HepG2 (cell line): Measurements from ENCODE around the gene TIMM10. TPM values are rescaled to one million over a fixed set of nuclear protein-coding genes. Genes with fewer than 3 reads are reported as not detected.

Experiments
- DR1 ChIP-seq: sonication (generic); formaldehyde crosslinking; IDR thresholded peaks from 2 replicates; pipeline ENCODE4 v1.8.0; 2021; ENCODE audit warnings: mild to moderate bottlenecking, missing genetic modification reagents, inconsistent platforms
- TSC22D2 ChIP-seq: sonication (generic); formaldehyde crosslinking; IDR thresholded peaks from 2 replicates; pipeline ENCODE4 v1.5.1; 2020; ENCODE audit warnings: missing genetic modification reagents, mild to moderate bottlenecking, borderline replicate concordance
- ZNF260 ChIP-seq: sonication (generic); formaldehyde crosslinking; IDR thresholded peaks from 2 replicates; pipeline ENCODE4 v1.4.0; 2020; ENCODE audit warnings: missing genetic modification reagents, low read depth, mild to moderate bottlenecking, borderline replicate concordance
- ZNF510 ChIP-seq: sonication (generic); formaldehyde crosslinking; IDR thresholded peaks from 2 replicates; pipeline ENCODE4 v1.4.0; 2020; ENCODE audit warnings: low read depth, mild to moderate bottlenecking, missing genetic modification reagents
- ZNF737 ChIP-seq: sonication (generic); formaldehyde crosslinking; IDR thresholded peaks from 2 replicates; pipeline ENCODE4 v1.5.0; 2020; ENCODE audit warnings: missing genetic modification reagents, mild to moderate bottlenecking, borderline replicate concordance
- ZNF782 ChIP-seq: sonication (generic); formaldehyde crosslinking; IDR thresholded peaks from 2 replicates; pipeline ENCODE4 v1.4.0; 2020; ENCODE audit warnings: missing genetic modification reagents, mild to moderate bottlenecking, borderline replicate concordance
- polyA plus RNA-seq, 8 experiments: library from polyadenylated mRNA; depleted of rRNA in 3 of 8; stranded (reverse) in 7 of 8; unstranded in 1 of 8; fragments of >200 nt; fragmentation: Illumina TruSeq in 4 of 8; extraction: Trizol in 4 of 8; gene quantifications; 2 replicates each; pipeline versions ENCODE4 v1.2.1 to v1.2.3, GENCODE V29; 2011 to 2016; ENCODE audit warnings: low read depth in 4 of 8, missing spikeins in 1 of 8, mixed read lengths in 1 of 8; ENCODE audit not compliant: insufficient read depth in 1 of 8
- total RNA-seq, 5 experiments: library from RNA; depleted of rRNA; stranded (reverse); fragments of >200 nt; fragmentation: Illumina TruSeq; extraction: Trizol; gene quantifications; 2 replicates each; pipeline ENCODE4 v1.2.3, GENCODE V29; 2016; ENCODE audit warnings: low read depth in 1 of 5
- TF ChIP-seq, protein P1 (sequence below), 2 experiments: sonication (generic) in 1 of 2; formaldehyde crosslinking in 1 of 2; IDR thresholded peaks; 2 replicates each; pipeline versions ENCODE4 v1.4.0 to v1.6.1; 2016 to 2020; ENCODE audit warnings: borderline replicate concordance in 1 of 2, low read depth in 1 of 2, mild to moderate bottlenecking in 1 of 2, missing genetic modification reagents in 1 of 2
- TF ChIP-seq, protein P2 (sequence below): sonication (generic); formaldehyde crosslinking; IDR thresholded peaks from 2 replicates; pipeline ENCODE4 v1.4.0; 2020; ENCODE audit warnings: missing genetic modification reagents, mild to moderate bottlenecking, borderline replicate concordance
- TF ChIP-seq, protein P3 (sequence below): sonication (generic); formaldehyde crosslinking; IDR thresholded peaks from 2 replicates; pipeline ENCODE4 v1.4.0; 2020; ENCODE audit warnings: missing genetic modification reagents
- TF ChIP-seq, protein P4 (sequence below): conservative IDR thresholded peaks from 2 replicates; pipeline ENCODE4 v1.6.1; 2018; ENCODE audit warnings: missing genetic modification reagents
- TF ChIP-seq, protein P5 (sequence below): sonication (generic); formaldehyde crosslinking; IDR thresholded peaks from 2 replicates; pipeline ENCODE4 v1.4.0; 2020; ENCODE audit warnings: missing genetic modification reagents
- TF ChIP-seq, protein P6 (sequence below): sonication (generic); formaldehyde crosslinking; IDR thresholded peaks from 2 replicates; pipeline ENCODE4 v1.5.0; 2020; ENCODE audit warnings: mild to moderate bottlenecking, missing genetic modification reagents

The TIMM10 gene
- total and polyA plus RNA-seq, 2 of the 13 experiments (the other 11 are each of a cell fraction or from before 2014, with no cell fraction given): 67.8 to 82.2 TPM

DNA sequence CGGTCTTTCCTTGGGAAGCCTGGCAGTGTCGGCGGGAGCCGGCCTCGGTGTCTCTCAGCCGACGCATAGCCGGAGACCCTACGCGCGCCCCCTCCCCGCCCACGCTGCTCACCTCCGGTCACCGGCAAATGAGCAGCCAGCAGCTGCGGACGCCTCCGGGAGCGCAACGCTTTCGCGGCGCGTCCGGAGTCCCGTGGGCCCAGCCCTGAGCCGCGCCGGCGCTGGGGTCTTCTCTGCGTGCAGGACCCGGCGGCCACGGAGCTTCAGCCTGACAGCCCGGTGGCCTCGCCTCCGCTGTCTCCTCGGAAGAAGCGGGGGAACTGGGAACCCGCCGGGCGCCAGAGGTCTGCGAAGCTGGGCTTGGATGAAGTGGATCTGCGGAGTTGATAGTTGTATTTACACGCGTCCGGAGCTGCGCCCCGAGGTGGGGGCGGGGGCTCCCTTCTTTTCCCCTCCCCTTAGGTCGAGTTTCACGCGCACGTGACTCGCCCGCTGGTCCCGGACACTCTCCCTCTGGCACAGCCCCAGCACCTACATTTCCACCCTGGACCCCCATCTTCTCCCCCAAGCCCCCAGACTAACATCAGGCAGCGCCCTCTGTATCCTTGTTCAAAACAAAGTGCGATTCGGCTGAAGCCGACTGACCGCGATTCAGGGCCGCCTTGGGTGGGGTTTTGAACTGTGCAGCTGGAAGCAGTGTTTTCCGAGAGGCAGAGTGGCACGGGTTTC, 15.1 kb downstream of the TIMM10 start, which contains the start of gene SLC43A1 (continued):
- TF ChIP-seq, protein P1, sequence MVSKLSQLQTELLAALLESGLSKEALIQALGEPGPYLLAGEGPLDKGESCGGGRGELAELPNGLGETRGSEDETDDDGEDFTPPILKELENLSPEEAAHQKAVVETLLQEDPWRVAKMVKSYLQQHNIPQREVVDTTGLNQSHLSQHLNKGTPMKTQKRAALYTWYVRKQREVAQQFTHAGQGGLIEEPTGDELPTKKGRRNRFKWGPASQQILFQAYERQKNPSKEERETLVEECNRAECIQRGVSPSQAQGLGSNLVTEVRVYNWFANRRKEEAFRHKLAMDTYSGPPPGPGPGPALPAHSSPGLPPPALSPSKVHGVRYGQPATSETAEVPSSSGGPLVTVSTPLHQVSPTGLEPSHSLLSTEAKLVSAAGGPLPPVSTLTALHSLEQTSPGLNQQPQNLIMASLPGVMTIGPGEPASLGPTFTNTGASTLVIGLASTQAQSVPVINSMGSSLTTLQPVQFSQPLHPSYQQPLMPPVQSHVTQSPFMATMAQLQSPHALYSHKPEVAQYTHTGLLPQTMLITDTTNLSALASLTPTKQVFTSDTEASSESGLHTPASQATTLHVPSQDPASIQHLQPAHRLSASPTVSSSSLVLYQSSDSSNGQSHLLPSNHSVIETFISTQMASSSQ (IDR thresholded peaks at IDR 0.05; ENCODE audit: low read depth): no peak
- TF ChIP-seq, protein P1 (CRISPR knock-in tag; IDR thresholded peaks at IDR 0.05; ENCODE audit: borderline replicate concordance): peak; percentile 35; the same call in 1 of the 2 replicates
- TF ChIP-seq, protein P2, sequence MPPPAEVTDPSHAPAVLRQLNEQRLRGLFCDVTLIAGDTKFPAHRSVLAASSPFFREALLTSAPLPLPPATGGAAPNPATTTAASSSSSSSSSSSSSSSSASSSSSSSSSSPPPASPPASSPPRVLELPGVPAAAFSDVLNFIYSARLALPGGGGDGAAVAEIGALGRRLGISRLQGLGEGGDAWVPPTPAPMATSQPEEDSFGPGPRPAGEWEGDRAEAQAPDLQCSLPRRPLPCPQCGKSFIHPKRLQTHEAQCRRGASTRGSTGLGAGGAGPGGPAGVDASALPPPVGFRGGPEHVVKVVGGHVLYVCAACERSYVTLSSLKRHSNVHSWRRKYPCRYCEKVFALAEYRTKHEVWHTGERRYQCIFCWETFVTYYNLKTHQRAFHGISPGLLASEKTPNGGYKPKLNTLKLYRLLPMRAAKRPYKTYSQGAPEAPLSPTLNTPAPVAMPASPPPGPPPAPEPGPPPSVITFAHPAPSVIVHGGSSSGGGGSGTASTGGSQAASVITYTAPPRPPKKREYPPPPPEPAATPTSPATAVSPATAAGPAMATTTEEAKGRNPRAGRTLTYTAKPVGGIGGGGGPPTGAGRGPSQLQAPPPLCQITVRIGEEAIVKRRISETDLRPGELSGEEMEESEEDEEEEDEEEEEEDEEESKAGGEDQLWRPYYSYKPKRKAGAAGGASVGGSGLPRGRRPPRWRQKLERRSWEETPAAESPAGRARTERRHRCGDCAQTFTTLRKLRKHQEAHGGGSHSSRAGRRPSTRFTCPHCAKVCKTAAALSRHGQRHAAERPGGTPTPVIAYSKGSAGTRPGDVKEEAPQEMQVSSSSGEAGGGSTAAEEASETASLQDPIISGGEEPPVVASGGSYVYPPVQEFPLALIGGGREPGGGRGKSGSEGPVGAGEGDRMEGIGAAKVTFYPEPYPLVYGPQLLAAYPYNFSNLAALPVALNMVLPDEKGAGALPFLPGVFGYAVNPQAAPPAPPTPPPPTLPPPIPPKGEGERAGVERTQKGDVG: peak; percentile 10; the same call in 1 of the 2 replicates
- TF ChIP-seq ZNF782 (CRISPR knock-in tag): no peak
- TF ChIP-seq, protein P3, sequence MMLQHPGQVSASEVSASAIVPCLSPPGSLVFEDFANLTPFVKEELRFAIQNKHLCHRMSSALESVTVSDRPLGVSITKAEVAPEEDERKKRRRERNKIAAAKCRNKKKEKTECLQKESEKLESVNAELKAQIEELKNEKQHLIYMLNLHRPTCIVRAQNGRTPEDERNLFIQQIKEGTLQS (CRISPR knock-in tag): no peak
- TF ChIP-seq DR1 (CRISPR knock-in tag): no peak; the same call in 1 of the 2 replicates
- TF ChIP-seq, protein P4, sequence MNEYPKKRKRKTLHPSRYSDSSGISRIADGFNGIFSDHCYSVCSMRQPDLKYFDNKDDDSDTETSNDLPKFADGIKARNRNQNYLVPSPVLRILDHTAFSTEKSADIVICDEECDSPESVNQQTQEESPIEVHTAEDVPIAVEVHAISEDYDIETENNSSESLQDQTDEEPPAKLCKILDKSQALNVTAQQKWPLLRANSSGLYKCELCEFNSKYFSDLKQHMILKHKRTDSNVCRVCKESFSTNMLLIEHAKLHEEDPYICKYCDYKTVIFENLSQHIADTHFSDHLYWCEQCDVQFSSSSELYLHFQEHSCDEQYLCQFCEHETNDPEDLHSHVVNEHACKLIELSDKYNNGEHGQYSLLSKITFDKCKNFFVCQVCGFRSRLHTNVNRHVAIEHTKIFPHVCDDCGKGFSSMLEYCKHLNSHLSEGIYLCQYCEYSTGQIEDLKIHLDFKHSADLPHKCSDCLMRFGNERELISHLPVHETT (CRISPR knock-in tag): no peak
- TF ChIP-seq TSC22D2 (CRISPR knock-in tag): no peak
- no peak for TF ChIP-seq ZNF510 (CRISPR knock-in tag)
- TF ChIP-seq, protein P5, sequence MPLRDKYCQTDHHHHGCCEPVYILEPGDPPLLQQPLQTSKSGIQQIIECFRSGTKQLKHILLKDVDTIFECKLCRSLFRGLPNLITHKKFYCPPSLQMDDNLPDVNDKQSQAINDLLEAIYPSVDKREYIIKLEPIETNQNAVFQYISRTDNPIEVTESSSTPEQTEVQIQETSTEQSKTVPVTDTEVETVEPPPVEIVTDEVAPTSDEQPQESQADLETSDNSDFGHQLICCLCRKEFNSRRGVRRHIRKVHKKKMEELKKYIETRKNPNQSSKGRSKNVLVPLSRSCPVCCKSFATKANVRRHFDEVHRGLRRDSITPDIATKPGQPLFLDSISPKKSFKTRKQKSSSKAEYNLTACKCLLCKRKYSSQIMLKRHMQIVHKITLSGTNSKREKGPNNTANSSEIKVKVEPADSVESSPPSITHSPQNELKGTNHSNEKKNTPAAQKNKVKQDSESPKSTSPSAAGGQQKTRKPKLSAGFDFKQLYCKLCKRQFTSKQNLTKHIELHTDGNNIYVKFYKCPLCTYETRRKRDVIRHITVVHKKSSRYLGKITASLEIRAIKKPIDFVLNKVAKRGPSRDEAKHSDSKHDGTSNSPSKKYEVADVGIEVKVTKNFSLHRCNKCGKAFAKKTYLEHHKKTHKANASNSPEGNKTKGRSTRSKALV (CRISPR knock-in tag): peak; percentile 87
- no peak for TF ChIP-seq ZNF737
- no peak for TF ChIP-seq ZNF260
- TF ChIP-seq, protein P6, sequence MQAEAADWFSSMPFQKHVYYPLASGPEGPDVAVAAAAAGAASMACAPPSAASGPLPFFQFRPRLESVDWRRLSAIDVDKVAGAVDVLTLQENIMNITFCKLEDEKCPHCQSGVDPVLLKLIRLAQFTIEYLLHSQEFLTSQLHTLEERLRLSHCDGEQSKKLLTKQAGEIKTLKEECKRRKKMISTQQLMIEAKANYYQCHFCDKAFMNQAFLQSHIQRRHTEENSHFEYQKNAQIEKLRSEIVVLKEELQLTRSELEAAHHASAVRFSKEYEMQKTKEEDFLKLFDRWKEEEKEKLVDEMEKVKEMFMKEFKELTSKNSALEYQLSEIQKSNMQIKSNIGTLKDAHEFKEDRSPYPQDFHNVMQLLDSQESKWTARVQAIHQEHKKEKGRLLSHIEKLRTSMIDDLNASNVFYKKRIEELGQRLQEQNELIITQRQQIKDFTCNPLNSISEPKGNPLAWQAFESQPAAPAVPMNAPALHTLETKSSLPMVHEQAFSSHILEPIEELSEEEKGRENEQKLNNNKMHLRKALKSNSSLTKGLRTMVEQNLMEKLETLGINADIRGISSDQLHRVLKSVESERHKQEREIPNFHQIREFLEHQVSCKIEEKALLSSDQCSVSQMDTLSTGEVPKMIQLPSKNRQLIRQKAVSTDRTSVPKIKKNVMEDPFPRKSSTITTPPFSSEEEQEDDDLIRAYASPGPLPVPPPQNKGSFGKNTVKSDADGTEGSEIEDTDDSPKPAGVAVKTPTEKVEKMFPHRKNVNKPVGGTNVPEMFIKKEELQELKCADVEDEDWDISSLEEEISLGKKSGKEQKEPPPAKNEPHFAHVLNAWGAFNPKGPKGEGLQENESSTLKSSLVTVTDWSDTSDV (CRISPR knock-in tag): no peak
